Activated T-helper 2 cell treated with anti-CD3 and anti-CD28 coated beads, Interferon-gamma antibody, Interleukin-2, Interleukin-4, amounts not matched to agents 10 μg/mL and 5 μg/mL and 100 μg/mL, durations not matched to agents 14 hours and 24 hours and 36 hours (primary cell): ENCODE results near the gene ZNF627. TPM values are rescaled to one million over a fixed set of nuclear protein-coding genes. Genes with fewer than 3 reads are reported as not detected.
"Not testable (repeated sequence)": the region's sequence is repeated elsewhere in the genome, so short reads cannot be mapped to it uniquely, and the experiment has no call there.

Experiments
- DNase-seq: peaks from one replicate; pipeline ENCODE4 v3.0.0; 2021; ENCODE audit warnings: low spot score
- H3K27ac Mint-ChIP-seq: one replicate; pipeline ENCODE4 v1.8.0; 2021; ENCODE audit warnings: mixed read lengths
- H3K27me3 Mint-ChIP-seq: one replicate; pipeline ENCODE4 v1.8.0; 2021; ENCODE audit warnings: low read depth, mixed read lengths
- H3K36me3 Mint-ChIP-seq: one replicate; pipeline ENCODE4 v1.8.0; 2021; ENCODE audit warnings: low read depth, mixed read lengths
- H3K4me1 Mint-ChIP-seq: one replicate; pipeline ENCODE4 v1.8.0; 2021; ENCODE audit warnings: low read depth, mixed read lengths
- H3K4me3 Mint-ChIP-seq: one replicate; pipeline ENCODE4 v1.8.0; 2021; ENCODE audit warnings: low read depth, mild to moderate bottlenecking, moderate library complexity, mixed read lengths
- H3K9me3 Mint-ChIP-seq: one replicate; pipeline ENCODE4 v1.8.0; 2021; ENCODE audit warnings: mixed read lengths
- intact Hi-C: fragments of 100-400 bp; cut with micrococcal nuclease; formaldehyde crosslinking; loops from one replicate; pipeline ENCODE4 v1.15.1; 2023
- total RNA-seq: library from RNA; stranded (reverse); gene quantifications from 2 replicates; pipeline ENCODE4 v1.2.3, GENCODE V29; 2022

Gene ZNF627
- total RNA-seq, 1 donor from 2014 or later: 8.3 TPM

- no peak overlapping the region for H3K27ac Mint-ChIP-seq
- no peaks in the 10 kb centered on the region for H3K27me3 Mint-ChIP-seq
- no peak overlapping the region for H3K4me3 Mint-ChIP-seq
- no peaks in the 10 kb centered on the region for H3K4me1 Mint-ChIP-seq
- intact Hi-C loops: no loop called here
- peaks cover 54% of the 10 kb centered on the region for H3K9me3 Mint-ChIP-seq
- no peak for DNase-seq
- H3K36me3 Mint-ChIP-seq: peaks cover 96% of the 10 kb centered on the region
Measured at GRCh38 chr19:11617180-11618062, 20.1 kb downstream of the ZNF627 start.

GRCh38 chr19:11620553-11620952, 23.3 kb downstream of the ZNF627 start:
- H3K4me3 Mint-ChIP-seq: no peak overlapping the region
- DNase-seq: no peak
- H3K27ac Mint-ChIP-seq: no peak overlapping the region
- peaks cover 66% of the 10 kb centered on the region for H3K36me3 Mint-ChIP-seq
- H3K9me3 Mint-ChIP-seq: peaks cover 42% of the 10 kb centered on the region
- H3K4me1 Mint-ChIP-seq: peaks cover 5% of the 10 kb centered on the region
- peaks cover 7% of the 10 kb centered on the region for H3K27me3 Mint-ChIP-seq
- intact Hi-C loops: no loop called here

GRCh38 chr19:11622401-11622800, 25.1 kb downstream of the ZNF627 start:
- H3K4me3 Mint-ChIP-seq, DNase-seq, intact Hi-C loops, H3K4me1 Mint-ChIP-seq, H3K27ac Mint-ChIP-seq: not testable (repeated sequence)
- Mint-ChIP-seq H3K9me3 (peaks cover 32% of the 10 kb centered on the region), H3K36me3 (peaks cover 49% of the 10 kb centered on the region), H3K27me3 (peaks cover 12% of the 10 kb centered on the region)

- intact Hi-C loops: no loop called here
Measured at GRCh38 chr19:11624069-11624463, 26.8 kb downstream of the ZNF627 start.

GRCh38 chr19:11626252-11626651, 29.0 kb downstream of the ZNF627 start:
- no peak overlapping the region for H3K4me3 Mint-ChIP-seq
- no peak overlapping the region for H3K27ac Mint-ChIP-seq
- intact Hi-C loops: no loop called here
- peaks cover 12% of the 10 kb centered on the region for H3K27me3 Mint-ChIP-seq
- no peak for DNase-seq
- H3K9me3 Mint-ChIP-seq: peaks cover 18% of the 10 kb centered on the region
- H3K36me3 Mint-ChIP-seq: peaks cover 10% of the 10 kb centered on the region
- H3K4me1 Mint-ChIP-seq: peaks cover 5% of the 10 kb centered on the region

More at GRCh38 chr19:11624069-11624463, 26.8 kb downstream of the ZNF627 start:
- Mint-ChIP-seq H3K9me3 (peaks cover 20% of the 10 kb centered on the region), H3K27me3 (peaks cover 12% of the 10 kb centered on the region), H3K36me3 (peaks cover 32% of the 10 kb centered on the region), H3K4me3 (no peak overlapping the region), H3K27ac (no peak overlapping the region), H3K4me1 (peaks cover 5% of the 10 kb centered on the region)
- DNase-seq: no peak

GRCh38 chr19:11633223-11633622, 35.9 kb downstream of the ZNF627 start:
- intact Hi-C loops: no loop called here
- Mint-ChIP-seq H3K4me1 (no peaks in the 10 kb centered on the region), H3K9me3 (peaks cover 41% of the 10 kb centered on the region), H3K36me3 (no peaks in the 10 kb centered on the region), H3K27ac (no peak overlapping the region), H3K27me3 (no peaks in the 10 kb centered on the region), H3K4me3 (no peak overlapping the region)
- no peak for DNase-seq

GRCh38 chr19:11634018-11634662, 36.9 kb downstream of the ZNF627 start:
- DNase-seq, H3K36me3 Mint-ChIP-seq, H3K4me1 Mint-ChIP-seq, H3K27me3 Mint-ChIP-seq, intact Hi-C loops, H3K4me3 Mint-ChIP-seq, H3K27ac Mint-ChIP-seq: not testable (repeated sequence)
- H3K9me3 Mint-ChIP-seq: peaks cover 41% of the 10 kb centered on the region

- no peaks in the 10 kb centered on the region for H3K27me3 Mint-ChIP-seq
- H3K36me3 Mint-ChIP-seq: no peaks in the 10 kb centered on the region
- H3K27ac Mint-ChIP-seq: no peak overlapping the region
- intact Hi-C loops: no loop called here
- DNase-seq: no peak
- no peak overlapping the region for H3K4me3 Mint-ChIP-seq
- H3K4me1 Mint-ChIP-seq: no peaks in the 10 kb centered on the region
- peaks cover 21% of the 10 kb centered on the region for H3K9me3 Mint-ChIP-seq
Measured at GRCh38 chr19:11639245-11639601, 41.9 kb downstream of the ZNF627 start.

GRCh38 chr19:11639602-11640471, 42.6 kb downstream of the ZNF627 start:
- intact Hi-C loops: no loop called here
- Mint-ChIP-seq H3K27ac (no peak overlapping the region), H3K4me3 (peak overlapping the region; percentile 79), H3K9me3 (peaks cover 24% of the 10 kb centered on the region), H3K36me3 (no peaks in the 10 kb centered on the region), H3K27me3 (no peaks in the 10 kb centered on the region), H3K4me1 (no peaks in the 10 kb centered on the region)
- peak; percentile 89 for DNase-seq

GRCh38 chr19:11641244-11641643, 44.0 kb downstream of the ZNF627 start:
- peaks cover 2% of the 10 kb centered on the region for H3K36me3 Mint-ChIP-seq
- intact Hi-C loops: no loop called here

GRCh38 chr19:11642902-11643301, 45.6 kb downstream of the ZNF627 start:
- peaks cover 5% of the 10 kb centered on the region for H3K36me3 Mint-ChIP-seq
- no peaks in the 10 kb centered on the region for H3K4me1 Mint-ChIP-seq
- H3K4me3 Mint-ChIP-seq: no peak overlapping the region
- H3K27me3 Mint-ChIP-seq: no peaks in the 10 kb centered on the region
- H3K9me3 Mint-ChIP-seq: peaks cover 30% of the 10 kb centered on the region
- intact Hi-C loops: no loop called here
- DNase-seq: no peak
- H3K27ac Mint-ChIP-seq: no peak overlapping the region

More at GRCh38 chr19:11641244-11641643, 44.0 kb downstream of the ZNF627 start:
- no peaks in the 10 kb centered on the region for H3K27me3 Mint-ChIP-seq
- peaks cover 23% of the 10 kb centered on the region for H3K9me3 Mint-ChIP-seq
- no peak for DNase-seq
- H3K27ac Mint-ChIP-seq: no peak overlapping the region
- no peaks in the 10 kb centered on the region for H3K4me1 Mint-ChIP-seq
- no peak overlapping the region for H3K4me3 Mint-ChIP-seq

GRCh38 chr19:11649941-11650340, 52.7 kb downstream of the ZNF627 start:
- intact Hi-C loops: no loop called here
- no peak for DNase-seq
- Mint-ChIP-seq H3K9me3 (peaks cover 66% of the 10 kb centered on the region), H3K4me3 (no peak overlapping the region), H3K4me1 (no peaks in the 10 kb centered on the region), H3K27ac (no peak overlapping the region), H3K27me3 (no peaks in the 10 kb centered on the region), H3K36me3 (peaks cover 44% of the 10 kb centered on the region)
